Retinal pigment epithelial cell (primary cell): ENCODE results near the gene TMEM156.

Experiments used
- DNase-seq: peaks from one replicate; pipeline ENCODE4 v3.0.0-alpha.2; 2010; ENCODE audit warnings: low read depth
- H3K4me3 ChIP-seq: 2 replicates; pipeline ENCODE4 v1.5.1; 2011; ENCODE audit warnings: mild to moderate bottlenecking, low read length, control low read depth, moderate library complexity
- TF ChIP-seq, protein P1 (sequence below): conservative IDR thresholded peaks from 2 replicates; pipeline ENCODE4 v1.5.1; 2011; ENCODE audit warnings: low read depth, low read length, control low read depth, inconsistent platforms

Gene TMEM156

DNA sequence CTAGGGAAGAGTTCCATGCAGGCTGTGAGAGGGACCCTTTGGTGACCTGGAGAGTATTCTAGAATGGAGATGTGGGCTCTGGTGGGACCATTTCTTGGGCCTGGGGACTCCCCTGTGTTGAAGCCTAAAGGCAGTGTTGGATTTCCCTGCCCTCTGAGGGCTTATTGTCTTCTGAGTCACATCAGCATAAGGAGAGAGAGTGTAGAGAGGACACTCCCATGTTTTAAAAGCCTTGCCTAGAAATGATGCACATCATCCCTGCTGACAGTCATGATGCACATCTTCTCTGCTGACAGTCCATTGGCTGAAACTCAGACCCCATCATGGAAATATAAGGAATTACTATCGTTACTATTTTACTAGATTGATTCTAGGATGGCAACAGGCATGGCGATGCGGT, 112.7 kb downstream of the TMEM156 start:
- no peak for DNase-seq
- TF ChIP-seq, protein P1, sequence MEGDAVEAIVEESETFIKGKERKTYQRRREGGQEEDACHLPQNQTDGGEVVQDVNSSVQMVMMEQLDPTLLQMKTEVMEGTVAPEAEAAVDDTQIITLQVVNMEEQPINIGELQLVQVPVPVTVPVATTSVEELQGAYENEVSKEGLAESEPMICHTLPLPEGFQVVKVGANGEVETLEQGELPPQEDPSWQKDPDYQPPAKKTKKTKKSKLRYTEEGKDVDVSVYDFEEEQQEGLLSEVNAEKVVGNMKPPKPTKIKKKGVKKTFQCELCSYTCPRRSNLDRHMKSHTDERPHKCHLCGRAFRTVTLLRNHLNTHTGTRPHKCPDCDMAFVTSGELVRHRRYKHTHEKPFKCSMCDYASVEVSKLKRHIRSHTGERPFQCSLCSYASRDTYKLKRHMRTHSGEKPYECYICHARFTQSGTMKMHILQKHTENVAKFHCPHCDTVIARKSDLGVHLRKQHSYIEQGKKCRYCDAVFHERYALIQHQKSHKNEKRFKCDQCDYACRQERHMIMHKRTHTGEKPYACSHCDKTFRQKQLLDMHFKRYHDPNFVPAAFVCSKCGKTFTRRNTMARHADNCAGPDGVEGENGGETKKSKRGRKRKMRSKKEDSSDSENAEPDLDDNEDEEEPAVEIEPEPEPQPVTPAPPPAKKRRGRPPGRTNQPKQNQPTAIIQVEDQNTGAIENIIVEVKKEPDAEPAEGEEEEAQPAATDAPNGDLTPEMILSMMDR: no peak
- no peak overlapping the region for H3K4me3 ChIP-seq

DNA sequence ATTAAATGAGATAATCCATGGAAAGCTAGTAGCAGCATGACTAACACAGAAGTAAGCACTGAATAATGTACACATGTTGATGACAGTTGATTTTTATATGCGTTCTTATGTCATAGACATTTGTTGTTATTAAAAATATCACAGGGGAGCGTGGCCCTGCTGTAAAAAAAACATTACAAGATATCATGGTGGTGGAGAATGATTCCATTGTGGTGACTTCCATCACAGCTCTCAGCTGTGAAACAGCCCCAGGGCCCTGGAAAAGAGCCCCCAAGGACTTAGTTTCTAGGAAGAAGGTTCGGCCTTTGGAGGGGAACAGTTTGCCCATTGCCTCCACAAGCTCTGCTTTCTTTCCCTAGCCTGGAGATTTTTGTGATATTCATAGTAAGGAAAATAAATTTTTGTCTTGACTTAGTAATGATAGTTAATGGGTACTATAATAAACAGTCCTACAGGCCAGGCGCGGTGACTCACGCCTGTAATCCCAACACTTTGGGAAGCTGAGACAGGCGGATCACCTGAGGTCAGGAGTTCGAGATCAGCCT, 114.7 kb downstream of the TMEM156 start:
- TF ChIP-seq, protein P1: no peak
- H3K4me3 ChIP-seq: no peak overlapping the region
- no peak for DNase-seq
